K562 (cell line): ENCODE measurements around the gene ATP5PO. TPM values are rescaled to one million over a fixed set of nuclear protein-coding genes. Genes with fewer than 3 reads are reported as not detected.
A peak's percentile ranks its signal among the peaks of the same experiment; 100 is the strongest.

Experiments
- ARID2 ChIP-seq: fragments of 450-650 bp; IDR thresholded peaks from 2 replicates; pipeline ENCODE4 v1.6.1; 2017; ENCODE audit warnings: antibody characterized with exemption, mild to moderate bottlenecking
- CUX1 ChIP-seq: fragments of 200-800 bp; sonication (Bioruptor generic); IDR thresholded peaks from 2 replicates; pipeline ENCODE4 v1.6.1; 2016; ENCODE audit warnings: missing genetic modification characterization, missing compliant biosample characterization
- DNMT1 ChIP-seq: fragments of 450-650 bp; IDR thresholded peaks from 2 replicates; pipeline ENCODE4 v1.6.1; 2016; ENCODE audit warnings: antibody characterized with exemption, mild to moderate bottlenecking
- DPF2 ChIP-seq: fragments of 450-650 bp; IDR thresholded peaks from 2 replicates; pipeline ENCODE4 v1.6.1; 2016
- EP300 ChIP-seq: IDR thresholded peaks from 2 replicates; pipeline ENCODE4 v1.6.1; 2012; ENCODE audit warnings: low read length, improper control_type of control experiment
- ETV1 ChIP-seq: fragments of 450-650 bp; conservative IDR thresholded peaks from 2 replicates; pipeline ENCODE4 v1.6.1; 2016; ENCODE audit warnings: missing genetic modification characterization, control low read depth, low read depth, missing compliant biosample characterization
- EZH2 ChIP-seq: IDR thresholded peaks from 2 replicates; pipeline ENCODE4 v1.6.1; 2012; ENCODE audit warnings: low read depth, mild to moderate bottlenecking, inconsistent platforms, low read length, borderline replicate concordance
- MBD1 ChIP-seq: fragments of 250-450 bp; sonication (Bioruptor Pico); IDR thresholded peaks from 2 replicates; pipeline ENCODE4 v1.8.0; 2022; ENCODE audit warnings: inconsistent platforms
- MCM2 ChIP-seq: fragments of 450-650 bp; IDR thresholded peaks from 2 replicates; pipeline ENCODE4 v1.6.1; 2017; ENCODE audit warnings: low read depth, mild to moderate bottlenecking
- MEF2A ChIP-seq: IDR thresholded peaks from 2 replicates; pipeline ENCODE4 v1.6.1; 2011; ENCODE audit warnings: low read depth, mild to moderate bottlenecking, low read length, moderate library complexity; ENCODE audit not compliant: control insufficient read depth
- NBN ChIP-seq: fragments of 450-650 bp; IDR thresholded peaks from 2 replicates; pipeline ENCODE4 v1.6.1; 2016; ENCODE audit warnings: low read depth, mild to moderate bottlenecking
- NFE2L1 ChIP-seq: fragments of 450-650 bp; IDR thresholded peaks from 2 replicates; pipeline ENCODE4 v1.6.1; 2016; ENCODE audit warnings: missing genetic modification characterization, low read depth, mild to moderate bottlenecking, missing compliant biosample characterization, moderate library complexity, borderline replicate concordance
- POLR3G ChIP-seq: IDR thresholded peaks from 2 replicates; pipeline ENCODE4 v1.6.1; 2011; ENCODE audit not compliant: insufficient read length, insufficient replicate concordance; ENCODE audit errors: extremely low read depth
- PPARD ChIP-seq: fragments of 250-450 bp; sonication (Bioruptor Pico); IDR thresholded peaks from 2 replicates; pipeline ENCODE4 v1.8.0; 2022; ENCODE audit warnings: inconsistent platforms, mild to moderate bottlenecking, moderate library complexity
- PTRF ChIP-seq: fragments of 450-650 bp; IDR thresholded peaks from 2 replicates; pipeline ENCODE4 v1.6.1; 2016; ENCODE audit warnings: mild to moderate bottlenecking, missing genetic modification characterization, missing compliant biosample characterization
- RCOR1 ChIP-seq, 2 experiments: IDR thresholded peaks; 2 replicates each; pipeline ENCODE4 v1.6.1; 2012; ENCODE audit warnings: low read depth in 2 of 2, low read length in 2 of 2, borderline replicate concordance in 1 of 2, improper control_type of control experiment in 1 of 2
- TAF9B ChIP-seq: fragments of 450-650 bp; IDR thresholded peaks from 2 replicates; pipeline ENCODE4 v1.6.1; 2018; ENCODE audit warnings: mild to moderate bottlenecking; ENCODE audit not compliant: partially characterized antibody
- ZNF3 ChIP-seq: fragments of 250-450 bp; sonication (Bioruptor Pico); IDR thresholded peaks from 2 replicates; pipeline ENCODE4 v1.5.0; 2021; ENCODE audit warnings: mild to moderate bottlenecking, moderate library complexity
- ZNF354B ChIP-seq: fragments of 250-450 bp; sonication (Bioruptor Pico); IDR thresholded peaks from 2 replicates; pipeline ENCODE4 v1.4.0; 2020
- ZNF398 ChIP-seq: fragments of 250-450 bp; sonication (Bioruptor Pico); IDR thresholded peaks from 2 replicates; pipeline ENCODE4 v1.8.0; 2021; ENCODE audit warnings: moderate library complexity, mild to moderate bottlenecking, inconsistent platforms
- ZNF766 ChIP-seq: fragments of 200-800 bp; sonication (Bioruptor generic); conservative IDR thresholded peaks from 2 replicates; pipeline ENCODE4 v1.6.1; 2016; ENCODE audit warnings: missing genetic modification characterization, missing compliant biosample characterization
- polyA plus RNA-seq, 8 experiments: library from polyadenylated mRNA; depleted of rRNA in 4 of 8; stranded (reverse) in 5 of 8; unstranded in 3 of 8; fragments of >200 nt; fragmentation: Nextera tagmentation in 2 of 8; fragmentation: Illumina TruSeq in 1 of 8; extraction: Ambion mirVana in 2 of 8; extraction: Trizol in 1 of 8; gene quantifications; 2 replicates each; pipeline versions ENCODE4 v1.2.1 to v1.2.3, GENCODE V29; 2011 to 2014; ENCODE audit warnings: inconsistent platforms in 1 of 8, missing spikeins in 1 of 8
- total RNA-seq, 7 experiments: library from RNA; depleted of rRNA in 6 of 7; stranded (reverse); fragments of >200 nt in 6 of 7; fragmentation: Illumina TruSeq in 2 of 7; extraction: Trizol in 2 of 7; gene quantifications; 2 replicates each; pipeline versions ENCODE4 v1.2.1 to v1.2.3, GENCODE V29; 2011 to 2021; ENCODE audit warnings: low replicate concordance in 1 of 7

Gene ATP5PO
- total and polyA plus RNA-seq, 9 of the 15 experiments (the other 6 are each of a cell fraction or from before 2014, with no cell fraction given) = 367 to 2,722 (median 808) TPM

- TF ChIP-seq RCOR1 (IDR thresholded peaks at IDR 0.05; ENCODE audit: borderline replicate concordance in 1 of 2, low read depth in 2 of 2, low read length in 2 of 2) (peak in 1 of 2 experiments; percentile 25; a peak in 1 of 4 replicates), POLR3G (no peak), CUX1 (CRISPR knock-in tag) (no peak), MCM2 (no peak), EP300 (peak; percentile 27; the same call in 1 of the 2 replicates), ZNF398 (no peak), ETV1 (0 out of 2 replicates have a peak, but pooled peaks have one; percentile 22), MBD1 (CRISPR knock-in tag) (no peak), PPARD (CRISPR knock-in tag) (no peak), PTRF (tag) (no peak), NFE2L1 (tag) (no peak), ZNF766 (no peak), ZNF3 (no peak), ARID2 (no peak), EZH2 (no peak), MEF2A (no peak), DNMT1 (no peak), TAF9B (no peak), DPF2 (0 out of 2 replicates have a peak, but pooled peaks have one; percentile 27), NBN (no peak), ZNF354B (CRISPR knock-in tag) (no peak)
These were observed 30.2 kb upstream of the ATP5PO start (continued) for GRCh38 chr21:33945652-33946270.
